Measurements from ENCODE around the gene SERINC5.
"Not testable (repeated sequence)": the region's sequence is repeated elsewhere in the genome, so short reads cannot be mapped to it uniquely, and the experiment has no call there.

Gene SERINC5

GRCh38 chr5:80193401-80193800 is 62.4 kb downstream of the SERINC5 start:
- no peak for FAIRE-seq

GRCh38 chr5:80192507-80193241 is 63.2 kb downstream of the SERINC5 start:
- FAIRE-seq, result no peak

- no peak for FAIRE-seq
Observed at GRCh38 chr5:80191991-80192398, 63.9 kb downstream of the SERINC5 start.

GRCh38 chr5:80191397-80191796 is 64.5 kb downstream of the SERINC5 start:
- FAIRE-seq, result no peak

- FAIRE-seq, result no peak
Observed at GRCh38 chr5:80190960-80191359, 64.9 kb downstream of the SERINC5 start.

GRCh38 chr5:80189701-80190100 is 66.1 kb downstream of the SERINC5 start:
- no peak for FAIRE-seq

- FAIRE-seq, result no peak
Observed at GRCh38 chr5:80189201-80189600, 66.6 kb downstream of the SERINC5 start.

GRCh38 chr5:80187421-80188090 is 68.3 kb downstream of the SERINC5 start:
- FAIRE-seq, result no peak

GRCh38 chr5:80185535-80185934 is 70.3 kb downstream of the SERINC5 start:
- FAIRE-seq, result not testable (repeated sequence)

- no peak for FAIRE-seq
Observed at GRCh38 chr5:80185095-80185494, 70.8 kb downstream of the SERINC5 start.

GRCh38 chr5:80184235-80185023 is 71.4 kb downstream of the SERINC5 start:
- no peak for FAIRE-seq

GRCh38 chr5:80183728-80184234 is 72.1 kb downstream of the SERINC5 start:
- not testable (repeated sequence) for FAIRE-seq

- no peak for FAIRE-seq
Observed at GRCh38 chr5:80182809-80183580, 72.9 kb downstream of the SERINC5 start.

- peak; percentile 77 for FAIRE-seq
Observed at GRCh38 chr5:80181618-80182211, 74.1 kb downstream of the SERINC5 start.

- no peak for FAIRE-seq
Observed at GRCh38 chr5:80177236-80177635, 78.6 kb downstream of the SERINC5 start.

GRCh38 chr5:80175337-80175736 is 80.5 kb downstream of the SERINC5 start:
- no peak for FAIRE-seq

GRCh38 chr5:80174790-80175189 is 81.1 kb downstream of the SERINC5 start:
- FAIRE-seq, result no peak

- no peak for FAIRE-seq
Observed at GRCh38 chr5:80172067-80172695, 83.7 kb downstream of the SERINC5 start.

GRCh38 chr5:80170117-80170535 is 85.7 kb downstream of the SERINC5 start:
- FAIRE-seq, result no peak

- FAIRE-seq, result no peak
Observed at GRCh38 chr5:80168388-80169028, 87.3 kb downstream of the SERINC5 start.

GRCh38 chr5:80165452-80165851 is 90.4 kb downstream of the SERINC5 start:
- FAIRE-seq, result no peak
